WTC11 (cell line): ENCODE results near the gene KDM6B. TPM values are rescaled to one million over a fixed set of nuclear protein-coding genes. Genes with fewer than 3 reads are reported as not detected.

ENCODE experiments used
- ATAC-seq: fragments of 200-7000 bp; cut with Tn5 transposase; 2 replicates; pipeline ENCODE4 v1.10.0; 2021; ENCODE audit warnings: mild to moderate bottlenecking, moderate library complexity
- CTCF ChIA-PET: fragments of 300-600 bp; sonication (Branson Sonifier 250); formaldehyde crosslinking; loops from one replicate; lab custom pipeline; 2021; ENCODE audit warnings: antibody characterized with exemption; lab: Charles Lee
- POLR2A ChIA-PET: fragments of 350-600 bp; sonication (Branson Sonifier 250); formaldehyde crosslinking; loops from one replicate; lab custom pipeline; 2021; ENCODE audit warnings: antibody characterized with exemption; lab: Charles Lee
- DNase-seq: peaks from one replicate; pipeline ENCODE4 v3.0.0; 2021; ENCODE audit warnings: low spot score
- H3K27ac Mint-ChIP-seq: 2 replicates; pipeline ENCODE4 v1.8.0; 2021; ENCODE audit warnings: mixed read lengths
- H3K27me3 Mint-ChIP-seq: 2 replicates; pipeline ENCODE4 v1.8.0; 2021; ENCODE audit warnings: low read depth, mild to moderate bottlenecking, moderate library complexity, mixed read lengths
- H3K36me3 Mint-ChIP-seq: 2 replicates; pipeline ENCODE4 v1.8.0; 2021; ENCODE audit warnings: mixed read lengths
- H3K4me1 Mint-ChIP-seq: 2 replicates; pipeline ENCODE4 v1.8.0; 2022; ENCODE audit warnings: mixed read lengths
- H3K4me3 Mint-ChIP-seq: 2 replicates; pipeline ENCODE4 v1.8.0; 2021; ENCODE audit warnings: mild to moderate bottlenecking, moderate library complexity, mixed read lengths
- H3K9me3 Mint-ChIP-seq: 2 replicates; pipeline ENCODE4 v1.8.0; 2021; ENCODE audit warnings: mixed read lengths
- ATF1 ChIP-seq: sonication (generic); formaldehyde crosslinking; IDR thresholded peaks from 2 replicates; pipeline ENCODE4 v1.8.1; 2023; ENCODE audit warnings: mild to moderate bottlenecking, moderate library complexity, missing genetic modification reagents
- CREB1 ChIP-seq: sonication (generic); formaldehyde crosslinking; IDR thresholded peaks from 2 replicates; pipeline ENCODE4 v1.8.0; 2023; ENCODE audit warnings: mild to moderate bottlenecking, missing genetic modification reagents
- CREM ChIP-seq: sonication (generic); formaldehyde crosslinking; IDR thresholded peaks from 2 replicates; pipeline ENCODE4 v1.8.1; 2022; ENCODE audit warnings: mild to moderate bottlenecking, missing genetic modification reagents, moderate library complexity
- FOXK1 ChIP-seq: sonication (generic); formaldehyde crosslinking; IDR thresholded peaks from 2 replicates; pipeline ENCODE4 v1.8.0; 2022; ENCODE audit warnings: mild to moderate bottlenecking, moderate library complexity, missing genetic modification reagents
- FOXP1 ChIP-seq: sonication (generic); formaldehyde crosslinking; IDR thresholded peaks from 2 replicates; pipeline ENCODE4 v1.8.0; 2022; ENCODE audit warnings: missing genetic modification reagents, mild to moderate bottlenecking, moderate library complexity, borderline replicate concordance
- IRF2 ChIP-seq: sonication (generic); formaldehyde crosslinking; IDR thresholded peaks from 2 replicates; pipeline ENCODE4 v1.8.0; 2022; ENCODE audit warnings: low read depth, missing genetic modification reagents, borderline replicate concordance
- MYBL2 ChIP-seq: sonication (generic); formaldehyde crosslinking; IDR thresholded peaks from 2 replicates; pipeline ENCODE4 v1.8.1; 2023; ENCODE audit warnings: mild to moderate bottlenecking, moderate library complexity, missing genetic modification reagents
- SOX15 ChIP-seq: fragments of 250-450 bp; sonication (Bioruptor Pico); IDR thresholded peaks from 2 replicates; pipeline ENCODE4 v1.9.0; 2021; ENCODE audit warnings: mild to moderate bottlenecking
- ZMAT4 ChIP-seq: fragments of 250-450 bp; sonication (Bioruptor Pico); IDR thresholded peaks from 2 replicates; pipeline ENCODE4 v1.9.0; 2021; ENCODE audit warnings: mild to moderate bottlenecking
- ZNF263 ChIP-seq: sonication (generic); formaldehyde crosslinking; IDR thresholded peaks from 2 replicates; pipeline ENCODE4 v1.8.1; 2022; ENCODE audit warnings: low read depth, mild to moderate bottlenecking, moderate library complexity, missing genetic modification reagents
- ZNF317 ChIP-seq: sonication (generic); formaldehyde crosslinking; IDR thresholded peaks from 2 replicates; pipeline ENCODE4 v1.8.1; 2023; ENCODE audit warnings: low read depth, mild to moderate bottlenecking, moderate library complexity, missing genetic modification reagents, borderline replicate concordance
- ZNF416 ChIP-seq: fragments of 250-450 bp; sonication (Bioruptor Pico); IDR thresholded peaks from 2 replicates; pipeline ENCODE4 v1.9.0; 2021; ENCODE audit warnings: mild to moderate bottlenecking, inconsistent platforms
- ZNF671 ChIP-seq: fragments of 250-450 bp; sonication (Bioruptor Pico); IDR thresholded peaks from 2 replicates; pipeline ENCODE4 v1.8.0; 2021; ENCODE audit warnings: mild to moderate bottlenecking
- total RNA-seq: library from RNA; stranded (reverse); gene quantifications from 3 replicates; pipeline ENCODE4 v1.2.3, GENCODE V29; 2021
- TF ChIP-seq, protein P1 (sequence below): sonication (generic); formaldehyde crosslinking; IDR thresholded peaks from 2 replicates; pipeline ENCODE4 v1.8.0; 2023; ENCODE audit warnings: mild to moderate bottlenecking, missing genetic modification reagents
- TF ChIP-seq, protein P2 (sequence below): sonication (generic); formaldehyde crosslinking; IDR thresholded peaks from 2 replicates; pipeline ENCODE4 v1.8.1; 2022; ENCODE audit warnings: missing genetic modification reagents, borderline replicate concordance
- TF ChIP-seq, protein P3 (sequence below): sonication (generic); formaldehyde crosslinking; IDR thresholded peaks from 2 replicates; pipeline ENCODE4 v1.8.1; 2023; ENCODE audit warnings: mild to moderate bottlenecking, missing genetic modification reagents
- TF ChIP-seq, protein P4 (sequence below): sonication (generic); formaldehyde crosslinking; IDR thresholded peaks from 2 replicates; pipeline ENCODE4 v1.8.0; 2022; ENCODE audit warnings: mild to moderate bottlenecking, missing genetic modification reagents

KDM6B gene
- total RNA-seq, 1 experiment from 2014 or later: 13.2 TPM

DNA sequence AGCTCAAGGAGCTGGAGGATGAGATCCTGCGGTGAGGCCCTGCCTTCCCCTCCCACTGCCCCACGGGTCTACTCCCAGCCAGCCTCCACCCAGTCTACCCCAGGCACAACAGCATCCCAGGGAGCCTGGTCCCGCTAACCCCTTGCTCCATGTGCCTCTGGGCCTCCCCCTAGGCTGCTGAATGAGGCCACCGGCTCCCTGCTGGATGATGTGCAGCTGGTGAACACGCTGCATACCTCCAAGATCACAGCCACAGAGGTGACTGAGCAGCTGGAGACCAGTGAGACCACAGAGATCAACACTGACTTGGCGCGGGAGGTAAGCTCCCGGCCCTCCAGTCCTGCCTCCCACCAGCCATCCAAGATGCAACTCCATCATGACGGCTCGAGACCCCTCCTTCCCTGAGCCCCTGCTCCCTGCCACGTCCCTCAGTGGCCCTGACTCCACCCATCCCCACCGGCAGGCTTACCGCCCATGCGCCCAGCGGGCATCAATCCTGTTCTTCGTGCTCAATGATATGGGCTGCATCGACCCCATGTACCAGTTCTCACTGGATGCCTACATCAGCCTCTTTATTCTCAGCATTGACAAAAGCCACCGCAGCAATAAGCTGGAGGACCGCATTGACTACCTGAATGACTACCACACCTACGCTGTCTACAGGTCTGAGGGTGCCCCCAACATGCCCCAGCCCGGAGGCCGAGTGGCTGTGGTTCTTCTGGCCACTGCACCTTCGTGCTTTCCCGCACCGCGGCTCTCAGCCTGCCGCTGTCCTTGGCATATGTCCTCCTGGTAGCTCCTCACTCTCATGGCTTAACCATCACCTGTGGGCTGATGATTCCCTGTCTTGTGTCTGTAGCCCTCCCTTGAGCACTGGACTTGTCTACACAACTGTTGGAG, 15.0 kb upstream of the KDM6B start (continued):
- TF ChIP-seq, protein P1, sequence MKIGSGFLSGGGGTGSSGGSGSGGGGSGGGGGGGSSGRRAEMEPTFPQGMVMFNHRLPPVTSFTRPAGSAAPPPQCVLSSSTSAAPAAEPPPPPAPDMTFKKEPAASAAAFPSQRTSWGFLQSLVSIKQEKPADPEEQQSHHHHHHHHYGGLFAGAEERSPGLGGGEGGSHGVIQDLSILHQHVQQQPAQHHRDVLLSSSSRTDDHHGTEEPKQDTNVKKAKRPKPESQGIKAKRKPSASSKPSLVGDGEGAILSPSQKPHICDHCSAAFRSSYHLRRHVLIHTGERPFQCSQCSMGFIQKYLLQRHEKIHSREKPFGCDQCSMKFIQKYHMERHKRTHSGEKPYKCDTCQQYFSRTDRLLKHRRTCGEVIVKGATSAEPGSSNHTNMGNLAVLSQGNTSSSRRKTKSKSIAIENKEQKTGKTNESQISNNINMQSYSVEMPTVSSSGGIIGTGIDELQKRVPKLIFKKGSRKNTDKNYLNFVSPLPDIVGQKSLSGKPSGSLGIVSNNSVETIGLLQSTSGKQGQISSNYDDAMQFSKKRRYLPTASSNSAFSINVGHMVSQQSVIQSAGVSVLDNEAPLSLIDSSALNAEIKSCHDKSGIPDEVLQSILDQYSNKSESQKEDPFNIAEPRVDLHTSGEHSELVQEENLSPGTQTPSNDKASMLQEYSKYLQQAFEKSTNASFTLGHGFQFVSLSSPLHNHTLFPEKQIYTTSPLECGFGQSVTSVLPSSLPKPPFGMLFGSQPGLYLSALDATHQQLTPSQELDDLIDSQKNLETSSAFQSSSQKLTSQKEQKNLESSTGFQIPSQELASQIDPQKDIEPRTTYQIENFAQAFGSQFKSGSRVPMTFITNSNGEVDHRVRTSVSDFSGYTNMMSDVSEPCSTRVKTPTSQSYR (CRISPR knock-in tag): no peak

- Mint-ChIP-seq H3K9me3 (no peaks in the 10 kb centered on the region), H3K27ac (no peak overlapping the region), H3K4me3 (no peak overlapping the region), H3K36me3 (no peaks in the 10 kb centered on the region), H3K27me3 (peaks cover 27% of the 10 kb centered on the region), H3K4me1 (peaks cover 8% of the 10 kb centered on the region)
- DNase-seq (no peak), ATAC-seq (no peak)
- TF ChIP-seq ZNF263 (CRISPR knock-in tag): no peak
- no peak for TF ChIP-seq ATF1 (CRISPR knock-in tag)
- ChIA-PET CTCF (interaction anchor here (1.0 to 1.4 kb wide), 3 partner anchors 13 to 37 kb away, joined by 3 to 4 read pairs (median 4); partner anchors contain the start of gene NAA38), POLR2A (no interaction called here)
These were observed 13.8 kb upstream of the KDM6B start for GRCh38 chr17:7820231-7820630.

GRCh38 chr17:7822126-7822525, 11.9 kb upstream of the KDM6B start:
- no peaks in the 10 kb centered on the region for H3K9me3 Mint-ChIP-seq
- ATAC-seq (no peak), DNase-seq (no peak)
- POLR2A ChIA-PET: interaction anchor here (0.6 kb wide), 1 partner anchor 119 kb away, joined by 4 read pairs; no protein-coding TSS in a partner anchor
- peaks cover 38% of the 10 kb centered on the region for H3K27me3 Mint-ChIP-seq
- CTCF ChIA-PET: interaction anchor here (0.5 to 4.1 kb wide), 11 partner anchors 12 to 238 kb away, joined by 3 to 62 read pairs (median 4); partner anchors contain the start of gene KDM6B
- H3K27ac Mint-ChIP-seq: no peak overlapping the region
- H3K4me1 Mint-ChIP-seq: peaks cover 12% of the 10 kb centered on the region
- no peak overlapping the region for H3K4me3 Mint-ChIP-seq
- H3K36me3 Mint-ChIP-seq: no peaks in the 10 kb centered on the region
- TF ChIP-seq ZNF263 (CRISPR knock-in tag) (no peak), ZMAT4 (CRISPR knock-in tag) (no peak), CREM (CRISPR knock-in tag) (no peak), FOXP1 (CRISPR knock-in tag) (no peak), MYBL2 (CRISPR knock-in tag) (no peak), SOX15 (CRISPR knock-in tag) (no peak), CREB1 (CRISPR knock-in tag) (no peak), ZNF317 (no peak), ZNF671 (CRISPR knock-in tag) (no peak), ZNF416 (no peak), FOXK1 (CRISPR knock-in tag) (no peak), IRF2 (CRISPR knock-in tag) (no peak)
- TF ChIP-seq, protein P2, sequence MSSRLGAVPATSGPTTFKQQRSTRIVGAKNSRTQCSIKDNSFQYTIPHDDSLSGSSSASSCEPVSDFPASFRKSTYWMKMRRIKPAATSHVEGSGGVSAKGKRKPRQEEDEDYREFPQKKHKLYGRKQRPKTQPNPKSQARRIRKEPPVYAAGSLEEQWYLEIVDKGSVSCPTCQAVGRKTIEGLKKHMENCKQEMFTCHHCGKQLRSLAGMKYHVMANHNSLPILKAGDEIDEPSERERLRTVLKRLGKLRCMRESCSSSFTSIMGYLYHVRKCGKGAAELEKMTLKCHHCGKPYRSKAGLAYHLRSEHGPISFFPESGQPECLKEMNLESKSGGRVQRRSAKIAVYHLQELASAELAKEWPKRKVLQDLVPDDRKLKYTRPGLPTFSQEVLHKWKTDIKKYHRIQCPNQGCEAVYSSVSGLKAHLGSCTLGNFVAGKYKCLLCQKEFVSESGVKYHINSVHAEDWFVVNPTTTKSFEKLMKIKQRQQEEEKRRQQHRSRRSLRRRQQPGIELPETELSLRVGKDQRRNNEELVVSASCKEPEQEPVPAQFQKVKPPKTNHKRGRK (CRISPR knock-in tag): no peak
- TF ChIP-seq, protein P3, sequence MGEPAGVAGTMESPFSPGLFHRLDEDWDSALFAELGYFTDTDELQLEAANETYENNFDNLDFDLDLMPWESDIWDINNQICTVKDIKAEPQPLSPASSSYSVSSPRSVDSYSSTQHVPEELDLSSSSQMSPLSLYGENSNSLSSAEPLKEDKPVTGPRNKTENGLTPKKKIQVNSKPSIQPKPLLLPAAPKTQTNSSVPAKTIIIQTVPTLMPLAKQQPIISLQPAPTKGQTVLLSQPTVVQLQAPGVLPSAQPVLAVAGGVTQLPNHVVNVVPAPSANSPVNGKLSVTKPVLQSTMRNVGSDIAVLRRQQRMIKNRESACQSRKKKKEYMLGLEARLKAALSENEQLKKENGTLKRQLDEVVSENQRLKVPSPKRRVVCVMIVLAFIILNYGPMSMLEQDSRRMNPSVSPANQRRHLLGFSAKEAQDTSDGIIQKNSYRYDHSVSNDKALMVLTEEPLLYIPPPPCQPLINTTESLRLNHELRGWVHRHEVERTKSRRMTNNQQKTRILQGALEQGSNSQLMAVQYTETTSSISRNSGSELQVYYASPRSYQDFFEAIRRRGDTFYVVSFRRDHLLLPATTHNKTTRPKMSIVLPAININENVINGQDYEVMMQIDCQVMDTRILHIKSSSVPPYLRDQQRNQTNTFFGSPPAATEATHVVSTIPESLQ (CRISPR knock-in tag): no peak
- TF ChIP-seq, protein P1 (CRISPR knock-in tag): no peak
- TF ChIP-seq, protein P4, sequence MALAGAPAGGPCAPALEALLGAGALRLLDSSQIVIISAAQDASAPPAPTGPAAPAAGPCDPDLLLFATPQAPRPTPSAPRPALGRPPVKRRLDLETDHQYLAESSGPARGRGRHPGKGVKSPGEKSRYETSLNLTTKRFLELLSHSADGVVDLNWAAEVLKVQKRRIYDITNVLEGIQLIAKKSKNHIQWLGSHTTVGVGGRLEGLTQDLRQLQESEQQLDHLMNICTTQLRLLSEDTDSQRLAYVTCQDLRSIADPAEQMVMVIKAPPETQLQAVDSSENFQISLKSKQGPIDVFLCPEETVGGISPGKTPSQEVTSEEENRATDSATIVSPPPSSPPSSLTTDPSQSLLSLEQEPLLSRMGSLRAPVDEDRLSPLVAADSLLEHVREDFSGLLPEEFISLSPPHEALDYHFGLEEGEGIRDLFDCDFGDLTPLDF (CRISPR knock-in tag): no peak
